Activated CD4-positive, alpha-beta memory T cell treated with anti-CD3 and anti-CD28 coated beads for 36 hours (primary cell): ENCODE measurements around the gene HACD2. TPM values are rescaled to one million over a fixed set of nuclear protein-coding genes. Genes with fewer than 3 reads are reported as not detected.
A peak's percentile ranks its signal among the peaks of the same experiment; 100 is the strongest.

Experiments
- CTCF ChIA-PET: fragments of 350-600 bp; sonication (Branson Sonifier 250); formaldehyde crosslinking; loops from one replicate; lab custom pipeline; 2021; ENCODE audit warnings: antibody characterized with exemption, inconsistent platforms; lab: Charles Lee
- POLR2A ChIA-PET: fragments of 350-600 bp; sonication (Branson Sonifier 250); formaldehyde crosslinking; loops from one replicate; lab custom pipeline; 2021; ENCODE audit warnings: antibody characterized with exemption; lab: Charles Lee
- DNase-seq: peaks from one replicate; pipeline ENCODE4 v3.0.0-alpha.2; 2020
- H3K27ac Mint-ChIP-seq: one replicate; pipeline ENCODE4 v1.8.0; 2021; ENCODE audit warnings: mixed read lengths
- H3K27me3 Mint-ChIP-seq: one replicate; pipeline ENCODE4 v1.8.0; 2021; ENCODE audit warnings: mixed read lengths
- H3K36me3 Mint-ChIP-seq: one replicate; pipeline ENCODE4 v1.8.0; 2021; ENCODE audit warnings: mixed read lengths
- H3K4me1 Mint-ChIP-seq: one replicate; pipeline ENCODE4 v1.8.0; 2021; ENCODE audit warnings: low read depth, mixed read lengths
- H3K4me3 Mint-ChIP-seq: one replicate; pipeline ENCODE4 v1.8.0; 2021; ENCODE audit warnings: mild to moderate bottlenecking, mixed read lengths
- H3K9me3 Mint-ChIP-seq: one replicate; pipeline ENCODE4 v1.8.0; 2021; ENCODE audit warnings: mixed read lengths
- intact Hi-C: fragments of 100-400 bp; cut with micrococcal nuclease; formaldehyde crosslinking; loops from one replicate; pipeline ENCODE4 v1.15.1; 2023
- total RNA-seq, 2 experiments: library from RNA; stranded (reverse); gene quantifications; one replicate each; pipeline ENCODE4 v1.2.3, GENCODE V29; 2021

Gene HACD2
- total RNA-seq, 2 experiments from 2014 or later = 27.0 to 27.9 TPM

DNA sequence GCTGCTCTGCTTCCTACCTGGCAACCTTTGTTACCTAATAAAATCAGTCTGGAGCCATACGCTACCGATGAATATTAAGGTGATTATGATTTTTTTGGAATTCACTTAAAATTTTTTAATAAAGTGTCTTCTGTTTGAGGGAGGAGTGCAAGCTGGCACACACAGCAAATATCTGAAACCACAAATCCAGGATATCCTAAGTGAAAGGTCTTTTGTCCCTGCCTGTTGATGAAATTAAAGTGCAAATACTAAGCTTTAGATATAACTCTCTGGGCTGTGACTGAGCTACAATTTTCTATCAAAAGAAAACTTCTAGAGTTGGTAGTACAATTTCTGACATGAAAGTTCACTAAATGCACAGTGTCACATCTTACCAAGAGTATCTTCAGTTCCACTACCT is 23.7 kb downstream of the HACD2 start:
- intact Hi-C loops = no loop called here
- H3K4me1 Mint-ChIP-seq = peaks cover 16% of the 10 kb centered on the region
- no peak overlapping the region for H3K27ac Mint-ChIP-seq
- CTCF ChIA-PET = interaction anchor here (1.1 to 6.4 kb wide), 5 partner anchors 8 to 233 kb away, joined by 5 to 114 read pairs (median 7); no protein-coding TSS in a partner anchor
- peaks cover 6% of the 10 kb centered on the region for H3K36me3 Mint-ChIP-seq
- no peaks in the 10 kb centered on the region for H3K9me3 Mint-ChIP-seq
- DNase-seq = no peak
- POLR2A ChIA-PET = no interaction called here
- no peak overlapping the region for H3K4me3 Mint-ChIP-seq
- H3K27me3 Mint-ChIP-seq = no peaks in the 10 kb centered on the region

GRCh38 chr3:123559040-123559861 is 25.6 kb downstream of the HACD2 start:
- no peak overlapping the region for H3K27ac Mint-ChIP-seq
- DNase-seq = no peak
- no peak overlapping the region for H3K4me3 Mint-ChIP-seq
- CTCF ChIA-PET = interaction anchor here (0.6 to 6.4 kb wide), 50 partner anchors 7 to 473 kb away, joined by 3 to 114 read pairs (median 4); partner anchors contain the start of genes ADCY5 and HACD2
- no peaks in the 10 kb centered on the region for H3K27me3 Mint-ChIP-seq
- POLR2A ChIA-PET = no interaction called here
- peaks cover 16% of the 10 kb centered on the region for H3K4me1 Mint-ChIP-seq
- H3K36me3 Mint-ChIP-seq = peaks cover 21% of the 10 kb centered on the region
- intact Hi-C loops = loop anchor here (1.0 to 2.0 kb wide), 3 partner anchors 19 to 230 kb away; partner anchors contain the start of gene ADCY5
- no peaks in the 10 kb centered on the region for H3K9me3 Mint-ChIP-seq

- H3K27ac Mint-ChIP-seq = no peak overlapping the region
- no peaks in the 10 kb centered on the region for H3K27me3 Mint-ChIP-seq
- peaks cover 38% of the 10 kb centered on the region for H3K36me3 Mint-ChIP-seq
- H3K4me1 Mint-ChIP-seq = peaks cover 2% of the 10 kb centered on the region
- H3K4me3 Mint-ChIP-seq = no peak overlapping the region
- POLR2A ChIA-PET = no interaction called here
- H3K9me3 Mint-ChIP-seq = peaks cover 3% of the 10 kb centered on the region
- intact Hi-C loops = no loop called here
- DNase-seq = no peak
- CTCF ChIA-PET = interaction anchor here (0.6 to 1.7 kb wide), 4 partner anchors 9 to 839 kb away, joined by 3 to 5 read pairs (median 3); partner anchors contain the start of gene HACD2
Observed at GRCh38 chr3:123553536-123553935, 31.3 kb downstream of the HACD2 start.

GRCh38 chr3:123552768-123553167 is 32.1 kb downstream of the HACD2 start:
- H3K4me3 Mint-ChIP-seq = no peak overlapping the region
- peaks cover 2% of the 10 kb centered on the region for H3K4me1 Mint-ChIP-seq
- POLR2A ChIA-PET = no interaction called here
- peaks cover 3% of the 10 kb centered on the region for H3K9me3 Mint-ChIP-seq
- CTCF ChIA-PET = interaction anchor here (1.6 to 1.7 kb wide), 2 partner anchors 8 to 32 kb away, joined by 3 to 6 read pairs; partner anchors contain the start of gene HACD2
- no peak overlapping the region for H3K27ac Mint-ChIP-seq
- H3K36me3 Mint-ChIP-seq = peaks cover 38% of the 10 kb centered on the region
- no peak for DNase-seq
- intact Hi-C loops = no loop called here
- H3K27me3 Mint-ChIP-seq = no peaks in the 10 kb centered on the region

GRCh38 chr3:123552095-123552714 is 32.6 kb downstream of the HACD2 start:
- Mint-ChIP-seq H3K4me3 (no peak overlapping the region), H3K27me3 (no peaks in the 10 kb centered on the region), H3K9me3 (peaks cover 3% of the 10 kb centered on the region), H3K36me3 (peaks cover 38% of the 10 kb centered on the region), H3K4me1 (peaks cover 2% of the 10 kb centered on the region), H3K27ac (no peak overlapping the region)
- intact Hi-C loops = no loop called here
- POLR2A ChIA-PET = no interaction called here
- CTCF ChIA-PET = interaction anchor here (0.7 to 1.7 kb wide), 9 partner anchors 8 to 222 kb away, joined by 3 to 9 read pairs (median 3); partner anchors contain the start of gene HACD2
- DNase-seq = no peak

DNA sequence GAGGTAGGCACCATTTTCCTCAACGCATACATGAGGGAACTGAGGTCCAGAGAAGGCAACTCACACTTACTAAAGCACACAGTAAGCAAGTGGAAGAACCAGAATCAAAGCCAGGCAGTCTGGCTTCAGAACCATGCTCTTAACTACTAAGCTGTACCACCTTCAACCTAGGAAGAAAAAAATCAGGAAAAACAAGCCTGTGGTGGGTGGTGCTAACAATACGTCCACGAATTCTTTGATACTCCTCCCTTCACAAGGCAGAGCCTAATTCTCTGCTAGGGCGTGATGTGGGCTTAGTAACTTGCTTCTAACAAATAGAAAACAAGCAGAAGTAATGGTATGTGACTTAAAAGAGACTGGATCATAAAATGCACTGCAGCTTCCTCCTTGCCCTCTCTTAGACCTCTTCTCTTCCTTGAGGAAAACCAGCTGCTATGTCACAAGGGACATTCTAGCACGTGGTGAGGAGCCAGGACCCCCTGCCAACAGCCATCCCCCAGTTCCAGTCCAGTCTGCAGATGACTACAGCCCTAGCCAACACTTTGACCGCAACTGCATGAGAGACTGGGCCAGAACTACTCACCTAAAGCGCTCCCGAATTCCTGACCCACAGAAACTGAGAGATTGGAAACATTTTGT is 36.9 kb downstream of the HACD2 start:
- peaks cover under 1% of the 10 kb centered on the region for H3K9me3 Mint-ChIP-seq
- POLR2A ChIA-PET = no interaction called here

GRCh38 chr3:123546133-123546755 is 38.6 kb downstream of the HACD2 start:
- Mint-ChIP-seq H3K27ac (no peak overlapping the region), H3K4me3 (no peak overlapping the region), H3K4me1 (peaks cover 3% of the 10 kb centered on the region), H3K36me3 (peaks cover 12% of the 10 kb centered on the region), H3K27me3 (no peaks in the 10 kb centered on the region), H3K9me3 (no peaks in the 10 kb centered on the region)
- intact Hi-C loops = no loop called here
- ChIA-PET POLR2A (interaction anchor here (0.6 kb wide), 1 partner anchor 24 kb away, joined by 4 read pairs; no protein-coding TSS in a partner anchor), CTCF (interaction anchor here (1.3 to 1.4 kb wide), 2 partner anchors 12 to 14 kb away, joined by 4 to 6 read pairs; no protein-coding TSS in a partner anchor)
- DNase-seq = no peak

More for the DNA sequence above, 36.9 kb downstream of the HACD2 start:
- H3K36me3 Mint-ChIP-seq = peaks cover 12% of the 10 kb centered on the region
- CTCF ChIA-PET = interaction anchor here (1.0 to 3.6 kb wide), 3 partner anchors 11 to 101 kb away, joined by 4 to 26 read pairs (median 6); partner anchors contain the start of gene ADCY5
- DNase-seq = no peak
- H3K4me3 Mint-ChIP-seq = no peak overlapping the region
- H3K27ac Mint-ChIP-seq = no peak overlapping the region
- H3K27me3 Mint-ChIP-seq = no peaks in the 10 kb centered on the region
- H3K4me1 Mint-ChIP-seq = peaks cover 5% of the 10 kb centered on the region
- intact Hi-C loops = no loop called here

DNA sequence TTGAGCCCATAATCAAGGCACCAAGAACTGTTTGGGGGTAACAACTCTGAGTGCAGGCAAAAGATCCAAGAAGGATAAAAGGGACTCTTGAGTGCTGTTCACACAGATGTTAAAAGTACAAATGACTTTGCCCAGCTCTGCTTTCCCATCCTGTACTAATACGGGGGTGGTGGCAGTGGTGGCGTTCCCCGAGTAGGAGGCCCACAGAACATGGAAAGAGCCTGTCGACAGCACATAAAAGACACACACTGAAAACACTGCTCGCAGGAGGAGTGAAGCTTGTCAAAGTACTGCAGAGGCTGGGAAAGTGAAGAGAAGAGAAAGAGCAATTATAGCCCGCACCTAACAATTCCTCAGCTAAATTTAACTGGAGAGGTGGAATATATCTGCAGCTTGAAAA is 40.9 kb downstream of the HACD2 start:
- H3K9me3 Mint-ChIP-seq = no peaks in the 10 kb centered on the region
- DNase-seq = no peak
- ChIA-PET POLR2A (no interaction called here), CTCF (interaction anchor here (1.2 to 1.4 kb wide), 2 partner anchors 15 to 16 kb away, joined by 4 to 5 read pairs; no protein-coding TSS in a partner anchor)
- no peaks in the 10 kb centered on the region for H3K27me3 Mint-ChIP-seq
- H3K36me3 Mint-ChIP-seq = peaks cover 3% of the 10 kb centered on the region
- peaks cover 10% of the 10 kb centered on the region for H3K4me1 Mint-ChIP-seq
- intact Hi-C loops = no loop called here
- no peak overlapping the region for H3K27ac Mint-ChIP-seq
- no peak overlapping the region for H3K4me3 Mint-ChIP-seq

- H3K4me3 Mint-ChIP-seq = no peak overlapping the region
- DNase-seq = no peak
- peak overlapping the region; percentile 62 for H3K27ac Mint-ChIP-seq
- intact Hi-C loops = loop anchor here (1.0 to 2.0 kb wide), 2 partner anchors 19 to 45 kb away; partner anchors contain the start of gene HACD2
- peaks cover 19% of the 10 kb centered on the region for H3K4me1 Mint-ChIP-seq
- ChIA-PET POLR2A (no interaction called here), CTCF (no interaction called here)
- H3K9me3 Mint-ChIP-seq = no peaks in the 10 kb centered on the region
- peaks cover 3% of the 10 kb centered on the region for H3K36me3 Mint-ChIP-seq
- H3K27me3 Mint-ChIP-seq = no peaks in the 10 kb centered on the region
Observed at GRCh38 chr3:123540285-123540684, 44.6 kb downstream of the HACD2 start.

- Mint-ChIP-seq H3K4me1 (peaks cover 16% of the 10 kb centered on the region), H3K27me3 (no peaks in the 10 kb centered on the region), H3K4me3 (no peak overlapping the region), H3K27ac (no peak overlapping the region), H3K36me3 (peaks cover under 1% of the 10 kb centered on the region), H3K9me3 (no peaks in the 10 kb centered on the region)
- ChIA-PET CTCF (no interaction called here), POLR2A (no interaction called here)
- intact Hi-C loops = no loop called here
- no peak for DNase-seq
Observed at GRCh38 chr3:123536153-123536895, 48.5 kb downstream of the HACD2 start.

GRCh38 chr3:123535580-123535979 is 49.3 kb downstream of the HACD2 start:
- Mint-ChIP-seq H3K4me1 (peaks cover 16% of the 10 kb centered on the region), H3K27ac (no peak overlapping the region), H3K36me3 (no peaks in the 10 kb centered on the region), H3K4me3 (no peak overlapping the region), H3K9me3 (no peaks in the 10 kb centered on the region), H3K27me3 (no peaks in the 10 kb centered on the region)
- intact Hi-C loops = no loop called here
- POLR2A ChIA-PET = no interaction called here
- DNase-seq = no peak
- CTCF ChIA-PET = interaction anchor here (1.5 kb wide), 1 partner anchor 23 kb away, joined by 8 read pairs; no protein-coding TSS in a partner anchor
